ENCODE measurements around the gene MAML3.
A peak's percentile ranks its signal among the peaks of the same experiment; 100 is the strongest.

MAML3 gene

DNA sequence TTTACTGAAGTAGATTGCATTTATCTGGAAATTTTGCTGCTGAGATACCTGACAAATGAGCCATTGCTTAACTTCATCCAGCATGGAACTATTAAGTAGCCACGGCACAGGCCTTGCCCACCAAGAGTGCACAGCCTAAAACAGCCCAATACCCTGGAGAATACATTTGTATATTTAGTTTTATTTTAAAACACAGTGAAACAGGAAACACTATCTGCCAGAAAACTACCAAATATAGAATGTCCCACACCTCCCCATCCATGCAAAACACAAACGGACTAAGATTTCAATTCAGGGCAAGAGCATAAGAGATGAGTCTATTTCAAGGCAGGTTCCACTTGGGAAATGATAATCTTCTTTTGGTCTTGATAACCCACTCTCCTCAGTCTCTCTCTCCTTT lies 57.1 kb downstream of the MAML3 start:
- no peak for DNase-seq

DNA sequence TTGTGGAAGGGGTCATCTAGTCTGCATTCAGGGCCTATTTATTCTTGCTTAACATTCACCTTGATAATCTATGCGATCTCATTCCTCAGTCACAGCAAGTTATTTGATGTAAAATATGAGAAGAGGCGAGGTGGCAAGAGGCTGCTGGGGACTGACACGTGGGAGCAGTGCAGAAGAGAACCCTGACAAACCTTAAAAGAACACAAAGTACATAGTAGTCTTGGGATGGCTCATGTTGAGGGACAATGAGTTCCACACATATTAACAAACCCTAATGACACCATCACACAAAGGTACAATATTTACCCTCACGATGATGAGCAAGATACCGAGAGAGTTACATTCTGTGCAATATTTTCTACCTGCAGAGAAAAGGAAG lies 57.5 kb downstream of the MAML3 start:
- DNase-seq: no peak

DNA sequence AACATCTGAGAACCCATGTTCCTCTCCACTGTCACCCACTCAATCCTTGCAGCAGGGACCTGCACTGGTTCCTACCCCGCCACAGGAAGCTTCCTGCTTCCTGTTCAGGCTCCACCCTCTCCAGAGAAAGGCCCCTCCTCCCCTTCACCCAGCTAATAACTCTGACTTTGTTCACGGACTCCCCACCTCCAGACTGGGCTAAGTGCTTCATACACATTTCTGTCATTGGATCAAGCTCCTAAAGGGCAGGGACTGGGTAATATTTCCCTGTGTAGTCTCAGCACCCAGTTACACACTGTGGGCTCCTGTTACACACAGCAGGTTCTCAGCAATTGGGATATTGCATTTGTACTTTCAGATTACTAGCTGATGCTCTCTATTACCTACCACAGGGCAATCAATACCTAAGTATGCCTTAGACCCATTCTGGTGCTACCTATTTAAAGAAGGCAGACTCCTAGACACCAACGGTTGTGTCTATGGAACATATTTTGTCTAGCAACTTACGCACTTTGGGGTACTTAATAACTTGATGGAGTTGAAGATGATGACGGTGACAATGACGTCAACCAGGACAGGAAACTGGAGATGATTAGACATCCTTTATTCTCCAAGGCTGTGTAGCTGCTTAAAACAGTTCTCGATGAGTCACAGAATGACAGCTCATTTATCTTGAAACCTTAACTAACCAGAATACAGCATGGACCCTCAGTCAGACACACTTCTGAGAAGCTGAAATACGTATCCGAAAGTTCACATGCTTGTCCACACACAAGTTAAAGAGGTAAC lies 58.1 kb downstream of the MAML3 start:
- peak; percentile 36 for DNase-seq

- peak; percentile 54 for DNase-seq
These were observed 59.3 kb downstream of the MAML3 start for GRCh38 chr4:140094438-140095420.

DNA sequence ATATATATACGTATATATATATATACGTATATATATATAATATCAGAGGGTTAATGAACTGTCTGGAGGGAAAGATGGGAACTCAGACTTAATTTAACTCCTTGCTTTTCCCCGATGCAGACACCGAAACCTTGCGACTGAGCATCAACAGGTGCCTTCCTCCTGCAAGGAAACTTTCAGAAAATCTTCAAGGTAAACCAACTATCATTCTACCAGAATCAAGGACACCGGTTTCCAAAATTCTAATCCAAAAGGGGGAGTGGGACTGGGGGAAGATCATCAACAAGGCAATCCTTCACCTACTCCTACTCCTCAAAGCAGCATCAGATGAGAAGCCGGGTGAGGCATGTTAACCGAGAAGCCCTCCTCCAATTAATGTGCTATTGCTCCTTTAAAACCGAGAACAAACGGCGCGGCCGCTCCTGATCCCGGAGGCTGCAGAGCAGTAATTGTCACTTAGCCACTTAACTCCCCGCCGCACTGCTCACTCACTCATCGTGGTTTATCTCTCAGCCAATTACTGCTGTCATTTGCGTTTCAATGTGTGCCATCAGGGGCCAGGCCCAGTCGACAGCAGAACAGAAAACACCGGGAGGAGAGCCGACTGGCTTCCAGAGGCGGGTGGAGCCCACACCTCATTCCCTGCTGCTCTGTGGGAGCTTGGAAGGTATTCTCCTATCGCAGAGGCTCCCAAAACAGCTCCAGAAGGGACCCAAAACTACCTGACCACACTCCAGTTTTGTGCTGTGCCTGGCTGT lies 61.7 kb downstream of the MAML3 start:
- no peak for DNase-seq

DNA sequence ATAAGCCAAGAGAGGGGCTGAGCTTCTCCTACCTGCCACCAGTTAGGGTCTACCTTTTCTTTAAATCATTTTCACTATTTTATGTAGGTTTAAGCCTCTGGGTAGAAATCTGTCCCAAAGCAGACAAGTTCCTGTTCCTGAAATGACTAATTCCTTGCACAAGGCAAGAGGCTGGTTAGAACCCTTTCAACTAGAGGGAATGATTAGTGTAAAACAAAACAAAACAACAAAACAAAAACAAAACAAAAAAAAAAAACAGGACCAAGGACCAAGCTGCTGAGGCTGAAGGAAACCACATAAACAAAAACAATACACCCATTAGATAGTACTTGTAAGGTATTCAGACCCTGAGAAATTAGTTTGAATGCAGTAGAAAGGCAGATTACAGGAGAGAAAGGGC lies 62.7 kb downstream of the MAML3 start:
- DNase-seq: no peak

GRCh38 chr4:140090215-140090731 lies 63.7 kb downstream of the MAML3 start:
- DNase-seq: no peak

DNA sequence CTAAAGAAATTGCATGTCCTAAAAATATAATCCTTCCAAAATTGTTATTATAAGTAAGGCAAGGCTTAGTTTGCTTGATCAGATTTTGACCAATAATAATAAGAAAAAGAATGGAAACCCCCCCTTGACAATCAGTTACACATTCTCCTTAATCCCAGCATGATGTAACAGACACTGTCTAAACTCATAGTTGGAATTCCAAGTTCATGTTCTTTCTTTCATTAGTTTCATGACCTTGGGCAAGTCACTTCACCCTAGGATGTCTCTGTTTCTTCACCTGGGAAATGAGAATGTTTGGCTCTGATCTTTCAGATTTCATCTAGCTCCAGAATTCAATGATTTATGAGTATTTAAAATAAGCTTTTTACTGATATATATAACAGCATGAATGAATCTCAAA lies 64.8 kb downstream of the MAML3 start:
- no peak for DNase-seq

DNA sequence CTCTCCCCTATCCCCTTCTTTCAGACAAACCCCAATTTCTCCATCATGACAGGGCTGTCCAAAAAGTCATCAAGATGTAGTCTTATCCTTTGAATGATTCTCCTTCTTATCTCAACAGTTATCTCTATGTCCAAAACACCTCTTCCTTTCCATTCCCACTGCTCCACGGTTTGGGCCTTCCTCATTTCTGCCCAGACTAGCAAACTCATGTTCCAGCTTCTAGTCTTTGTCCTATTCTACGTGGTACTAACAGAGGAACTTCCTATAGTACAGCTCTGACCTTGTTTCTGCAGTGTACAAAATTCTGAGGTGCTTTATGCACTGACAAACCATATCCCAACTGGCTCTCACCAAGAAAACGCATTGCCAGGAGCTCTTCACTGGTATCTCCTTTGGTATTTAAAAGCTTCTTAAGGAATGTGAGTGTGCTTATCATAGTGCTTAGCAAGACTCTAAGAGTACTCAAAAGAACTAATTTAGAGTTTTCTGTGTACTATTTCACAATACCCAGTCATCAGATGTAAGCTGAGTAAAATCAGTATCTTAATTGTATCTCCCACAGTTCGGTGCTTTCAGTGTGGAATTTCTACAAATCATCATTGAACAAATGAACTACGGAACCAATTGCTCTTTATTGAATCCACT lies 65.5 kb downstream of the MAML3 start:
- DNase-seq: no peak

- DNase-seq: no peak
These were observed 68.1 kb downstream of the MAML3 start for GRCh38 chr4:140085881-140086280.

GRCh38 chr4:140085062-140085622 lies 68.8 kb downstream of the MAML3 start:
- DNase-seq: no peak

GRCh38 chr4:140084385-140084784 lies 69.6 kb downstream of the MAML3 start:
- DNase-seq: no peak

DNA sequence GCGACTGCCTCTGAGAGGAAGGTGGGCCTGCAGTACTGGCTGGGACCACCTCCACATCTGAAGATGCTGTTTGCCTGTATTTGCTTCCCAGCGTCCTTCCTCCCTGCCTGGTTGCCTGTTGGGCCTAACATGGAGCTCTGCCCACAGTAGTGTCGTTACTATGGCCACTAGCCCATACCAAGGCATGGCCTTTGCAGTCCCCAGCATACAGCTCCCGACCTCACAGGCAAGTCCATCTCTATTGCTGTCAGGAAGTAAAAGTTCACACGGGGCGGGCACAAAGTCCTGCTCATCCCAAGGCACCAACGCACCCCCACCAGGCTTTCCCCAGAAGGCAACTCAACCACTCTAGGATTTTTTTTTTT lies 71.6 kb downstream of the MAML3 start:
- DNase-seq: no peak

DNA sequence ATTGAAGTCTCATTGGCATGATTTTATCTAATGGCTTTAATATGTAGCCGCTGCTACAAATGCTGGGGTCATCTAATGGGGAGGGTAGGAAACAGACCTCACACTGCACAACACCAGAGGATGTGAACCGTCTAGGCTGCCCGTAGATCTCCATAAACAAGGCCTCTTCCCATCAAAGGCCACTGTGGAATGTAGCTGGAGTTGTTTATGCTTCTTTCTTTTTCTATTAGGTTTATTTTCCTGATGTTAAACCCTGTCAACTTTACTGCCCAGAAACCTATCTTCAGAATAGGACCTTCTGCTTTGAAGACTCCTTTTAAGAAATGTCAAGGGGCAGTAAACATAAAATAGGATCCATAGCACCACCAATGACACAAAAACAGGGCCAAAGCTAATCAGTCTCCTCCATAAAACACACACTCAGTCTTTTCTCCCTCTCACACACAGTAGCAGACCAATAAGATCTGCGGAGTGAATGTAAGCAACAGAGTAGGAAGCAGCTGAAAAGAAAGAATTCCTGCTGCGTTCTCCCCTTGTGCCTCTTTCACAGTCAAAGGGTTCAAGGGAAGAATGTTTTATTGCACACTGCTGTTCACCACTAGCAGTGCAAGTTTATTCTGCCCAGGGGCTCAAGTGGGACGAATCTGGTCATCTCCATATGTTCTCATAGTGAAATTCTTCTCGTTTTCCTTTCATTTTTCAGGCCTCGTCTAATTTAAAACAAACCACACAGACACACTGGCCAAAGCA lies 72.2 kb downstream of the MAML3 start:
- no peak for DNase-seq

DNA sequence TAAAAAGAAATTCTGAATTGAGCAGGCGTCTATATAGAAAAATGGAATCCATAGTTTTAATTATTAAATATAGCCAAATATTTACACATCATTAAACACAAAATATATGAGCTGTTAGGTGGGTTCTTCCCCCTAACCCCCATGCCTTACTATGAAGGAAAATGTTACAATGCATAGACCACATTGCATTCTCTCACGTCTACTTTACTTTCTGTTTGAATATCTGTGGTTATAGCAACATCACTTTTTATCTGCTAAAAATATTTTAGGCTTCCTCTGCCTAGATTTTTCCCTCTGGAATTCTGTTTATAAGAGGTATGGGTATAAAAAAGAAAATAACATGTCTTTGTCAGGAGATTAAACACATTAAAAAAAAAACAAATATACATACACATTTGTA lies 73.1 kb downstream of the MAML3 start:
- no peak for DNase-seq

GRCh38 chr4:140078366-140078765 lies 75.6 kb downstream of the MAML3 start:
- DNase-seq: no peak

- DNase-seq: no peak
These were observed 77.7 kb downstream of the MAML3 start for GRCh38 chr4:140076307-140076706.

- DNase-seq: peak; percentile 46
These were observed 82.2 kb downstream of the MAML3 start for GRCh38 chr4:140071806-140072205.

- no peak for DNase-seq
These were observed 83.0 kb downstream of the MAML3 start for GRCh38 chr4:140070973-140071372.

GRCh38 chr4:140070366-140070765 lies 83.6 kb downstream of the MAML3 start:
- DNase-seq: no peak

DNA sequence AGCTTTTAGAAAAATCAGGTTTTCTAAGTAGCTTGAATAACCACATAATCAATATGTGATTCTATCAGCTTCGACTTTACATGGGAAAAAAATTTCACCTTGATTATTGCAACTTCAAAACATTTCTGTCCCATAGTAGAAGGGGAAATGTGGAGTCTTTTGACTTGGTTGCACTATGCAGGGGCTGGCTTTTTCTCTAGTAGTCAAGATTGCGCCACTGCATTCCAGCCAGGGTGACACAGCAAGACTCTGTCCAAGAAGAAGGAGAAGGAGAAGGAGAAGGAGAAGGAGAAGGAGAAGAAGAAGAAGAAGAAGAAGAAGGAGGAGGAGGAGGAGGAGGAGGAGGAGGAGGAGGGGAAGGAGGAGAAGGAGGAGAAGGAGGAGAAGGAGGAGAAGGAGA lies 84.9 kb downstream of the MAML3 start:
- DNase-seq: no peak

Data from activated CD4-positive, alpha-beta T cell treated with anti-CD3 and anti-CD28 coated beads for 1 hour (primary cell).